K562 (cell line): ENCODE data around the gene CCDC27. TPM values are rescaled to one million over a fixed set of nuclear protein-coding genes. Genes with fewer than 3 reads are reported as not detected.
A peak's percentile ranks its signal among the peaks of the same experiment; 100 is the strongest.

Experiments used
- ATAC-seq: fragments of 200-7000 bp; cut with Tn5 transposase; 3 replicates; pipeline ENCODE4 v1.9.1; 2020; ENCODE audit warnings: moderate library complexity
- BruUV-seq: library from RNA; stranded (reverse); fragments of 400-500 nt; replicated peaks from 2 replicates; lab custom pipeline; 2021; lab: Mats Ljungman, UMichigan
- CTCF ChIA-PET: fragments of 300-600 bp; formaldehyde crosslinking; extraction: SDS; loops from one replicate; lab custom pipeline; 2021; ENCODE audit warnings: low intra/inter-chr PET ratio; lab: Yijun Ruan, JAX
- POLR2A ChIA-PET: fragments of 300-600, 350-650 bp; sonication (Branson Sonifier 250); formaldehyde crosslinking; extraction: SDS; loops from one replicate; lab custom pipeline; 2021; ENCODE audit warnings: antibody characterized with exemption, inconsistent platforms; lab: Yijun Ruan, JAX
- DNase-seq, 4 experiments: peaks; one replicate each; pipeline versions ENCODE4 v3.0.0 to v3.0.0-alpha.2; 2011 to 2018; ENCODE audit warnings: low spot score in 3 of 4, mixed read lengths in 3 of 4; ENCODE audit errors: extremely low read depth in 1 of 4
- FAIRE-seq: peaks from 2 replicates; lab custom pipeline; 2011; peaks lifted over from hg19 to GRCh38; lab: Jason Lieb, UNC
- H2AFZ ChIP-seq: 2 replicates; pipeline ENCODE4 v1.6.0; 2011; ENCODE audit warnings: low read depth, low read length, control low read depth, inconsistent platforms
- H3K27ac ChIP-seq: fragments of 200-600 bp; 3 replicates; pipeline ENCODE4 v1.8.0; 2011; ENCODE audit warnings: low read depth, mild to moderate bottlenecking, control low read depth, inconsistent platforms, low read length, moderate library complexity, mixed read lengths; ENCODE audit errors: extremely low read depth
- H3K27me3 ChIP-seq, 2 experiments: fragments of 300-600 bp in 1 of 2; 2 replicates in 1 of 2; 3 replicates in 1 of 2; pipeline versions ENCODE4 v1.6.0 to v1.8.0; 2011; ENCODE audit warnings: inconsistent platforms in 2 of 2, low read length in 2 of 2, mild to moderate bottlenecking in 1 of 2, mixed read lengths in 1 of 2, moderate library complexity in 1 of 2; ENCODE audit not compliant: control insufficient read depth in 2 of 2, insufficient read depth in 2 of 2
- H3K36me3 ChIP-seq: fragments of 300-600 bp; 3 replicates; pipeline ENCODE4 v1.8.0; 2011; ENCODE audit warnings: mild to moderate bottlenecking, low read length, inconsistent platforms; ENCODE audit not compliant: control insufficient read depth, insufficient read depth
- H3K4me1 ChIP-seq, 2 experiments: fragments of 200-600 bp in 1 of 2; replicated peaks in 1 of 2; 2 replicates in 1 of 2; 3 replicates in 1 of 2; pipeline versions ENCODE4 v1.5.1 to v1.8.0; 2011; ENCODE audit warnings: inconsistent platforms in 2 of 2, low read length in 2 of 2, mild to moderate bottlenecking in 1 of 2, mixed read lengths in 1 of 2, moderate library complexity in 1 of 2; ENCODE audit not compliant: control insufficient read depth in 2 of 2, insufficient read depth in 2 of 2
- H3K4me2 ChIP-seq: 2 replicates; pipeline ENCODE4 v1.6.1; 2011; ENCODE audit warnings: low read length, control low read depth, inconsistent platforms, mixed read lengths; ENCODE audit not compliant: insufficient read depth
- H3K4me3 ChIP-seq: fragments of 200-600 bp; sonication (generic), shearing (Covaris generic); 2 replicates; pipeline ENCODE4 v1.5.1; 2016; ENCODE audit warnings: control low read depth, inconsistent platforms
- H3K79me2 ChIP-seq: fragments of 200-600 bp; 3 replicates; pipeline ENCODE4 v1.8.0; 2011; ENCODE audit warnings: low read length, inconsistent platforms; ENCODE audit not compliant: control insufficient read depth, insufficient read depth
- H3K9ac ChIP-seq, 2 experiments: 2 replicates each; pipeline versions ENCODE4 v1.6.0 to v1.6.1; 2011; ENCODE audit warnings: low read depth in 2 of 2, low read length in 2 of 2, control low read depth in 1 of 2, inconsistent platforms in 1 of 2, mild to moderate bottlenecking in 1 of 2, mixed read lengths in 1 of 2; ENCODE audit not compliant: insufficient read depth in 1 of 2
- H3K9me1 ChIP-seq: one replicate; pipeline ENCODE4 v1.6.0; 2011; ENCODE audit warnings: inconsistent platforms, mild to moderate bottlenecking, low read length, moderate library complexity; ENCODE audit not compliant: control insufficient read depth, insufficient read depth
- H3K9me3 ChIP-seq: replicated peaks from 2 replicates; pipeline ENCODE4 v1.5.1; 2011; ENCODE audit warnings: low read depth, low read length, inconsistent platforms; ENCODE audit not compliant: control insufficient read depth, insufficient read depth
- H4K20me1 ChIP-seq: replicated peaks from 2 replicates; pipeline ENCODE4 v1.6.1; 2011; ENCODE audit warnings: low read length, inconsistent platforms, mixed read lengths; ENCODE audit not compliant: control insufficient read depth, insufficient read depth
- HDAC3 ChIP-seq: fragments of 450-650 bp; IDR thresholded peaks from 2 replicates; pipeline ENCODE4 v1.6.1; 2018; ENCODE audit warnings: borderline replicate concordance, mild to moderate bottlenecking, moderate library complexity; ENCODE audit not compliant: partially characterized antibody
- NFYB ChIP-seq: IDR thresholded peaks from 2 replicates; pipeline ENCODE4 v1.6.1; 2011; ENCODE audit warnings: mild to moderate bottlenecking, moderate library complexity; ENCODE audit not compliant: insufficient read length; ENCODE audit errors: extremely low read depth
- ZNF398 ChIP-seq: fragments of 250-450 bp; sonication (Bioruptor Pico); IDR thresholded peaks from 2 replicates; pipeline ENCODE4 v1.8.0; 2021; ENCODE audit warnings: moderate library complexity, mild to moderate bottlenecking, inconsistent platforms
- WGBS: fragments of 100-300 bp; shearing (Covaris generic); methylation state at CpG from one replicate; pipeline ENCODE4 v1.1.6; 2016; ENCODE audit warnings: low coverage, mixed read lengths; ENCODE audit not compliant: insufficient coverage; ENCODE audit errors: missing lambda C conversion rate; 5-methylcytosine and 5-hydroxymethylcytosine counted together
- in situ Hi-C: fragments of 300-500 bp; cut with MboI; formaldehyde crosslinking; loops from 4 replicates; pipeline ENCODE4 v1.15.0; 2018; ENCODE audit warnings: inconsistent platforms, mixed read lengths
- intact Hi-C: fragments of 100-400 bp; cut with micrococcal nuclease; formaldehyde crosslinking; loops from 2 replicates; pipeline ENCODE4 v1.14.2; 2022
- polyA plus RNA-seq, 8 experiments: library from polyadenylated mRNA; depleted of rRNA in 4 of 8; stranded (reverse) in 5 of 8; unstranded in 3 of 8; fragments of >200 nt; fragmentation: Nextera tagmentation in 2 of 8; fragmentation: Illumina TruSeq in 1 of 8; extraction: Ambion mirVana in 2 of 8; extraction: Trizol in 1 of 8; gene quantifications; 2 replicates each; pipeline versions ENCODE4 v1.2.1 to v1.2.3, GENCODE V29; 2011 to 2014; ENCODE audit warnings: inconsistent platforms in 1 of 8, missing spikeins in 1 of 8
- total RNA-seq, 7 experiments: library from RNA; depleted of rRNA in 6 of 7; stranded (reverse); fragments of >200 nt in 6 of 7; fragmentation: Illumina TruSeq in 2 of 7; extraction: Trizol in 2 of 7; gene quantifications; 2 replicates each; pipeline versions ENCODE4 v1.2.1 to v1.2.3, GENCODE V29; 2011 to 2021; ENCODE audit warnings: low replicate concordance in 1 of 7

The CCDC27 gene
- total and polyA plus RNA-seq, 9 of the 15 experiments (the other 6 are each of a cell fraction or from before 2014, with no cell fraction given) = 0.01 to 0.04 TPM; not detected in 7

GRCh38 chr1:3767328-3767925 lies 15.2 kb downstream of the CCDC27 start:
- peaks cover 19 to 60% of the 10 kb centered on the region in 2 experiments; a peak in 4 of 5 replicates for H3K4me1 ChIP-seq
- H3K9me1 ChIP-seq = no peaks in the 10 kb centered on the region
- H3K9me3 ChIP-seq = no peaks in the 10 kb centered on the region
- H4K20me1 ChIP-seq = no peaks in the 10 kb centered on the region
- no peak overlapping the region for H3K27ac ChIP-seq
- CTCF ChIA-PET = no interaction called here
- 64% methylated on average over 15 of the region's 17 CpGs for WGBS
- no TSS peak for BruUV-seq
- H2AFZ ChIP-seq = no peak overlapping the region
- H3K4me3 ChIP-seq = no peak overlapping the region
- DNase-seq (no peak), FAIRE-seq (no peak), ATAC-seq (no peak)
- peaks cover 0 to 15% of the 10 kb centered on the region in 2 experiments; a peak in 2 of 5 replicates for H3K27me3 ChIP-seq
- TF ChIP-seq HDAC3 = no peak
- no peak for TF ChIP-seq NFYB
- H3K9ac ChIP-seq = no peak overlapping the region
- no peak overlapping the region for H3K4me2 ChIP-seq
- intact Hi-C loops = no loop called here
- peaks cover 11% of the 10 kb centered on the region; the same call in 2 of the 3 replicates for H3K79me2 ChIP-seq
- H3K36me3 ChIP-seq = no peaks in the 10 kb centered on the region
- in situ Hi-C loops = no loop called here
- POLR2A ChIA-PET = interaction anchor here (0.6 to 2.7 kb wide), 8 partner anchors 10 to 635 kb away, joined by 3 to 9 read pairs (median 4); no protein-coding TSS in a partner anchor

- no peak for TF ChIP-seq ZNF398 (CRISPR knock-in tag)
- Histone ChIP-seq H2AFZ (no peak overlapping the region), H3K4me1 (peaks cover 19 to 59% of the 10 kb centered on the region in 2 experiments; a peak in 4 of 5 replicates), H3K79me2 (peaks cover 24% of the 10 kb centered on the region), H3K4me2 (no peak overlapping the region), H3K9me3 (no peaks in the 10 kb centered on the region), H3K9ac (0 out of 4 replicates have a peak overlapping the region, but pooled peaks of 1 of the 2 experiments have one; percentile 6), H3K36me3 (no peaks in the 10 kb centered on the region), H3K4me3 (no peak overlapping the region), H3K27ac (no peak overlapping the region), H3K9me1 (no peaks in the 10 kb centered on the region), H3K27me3 (peaks cover 0 to under 1% of the 10 kb centered on the region in 2 experiments; a peak in 1 of 5 replicates), H4K20me1 (no peaks in the 10 kb centered on the region)
- ChIA-PET CTCF (no interaction called here), POLR2A (interaction anchor here (0.7 to 2.7 kb wide), 3 partner anchors 9 to 64 kb away, joined by 3 to 14 read pairs (median 9); no protein-coding TSS in a partner anchor)
- in situ Hi-C loops = no loop called here
- intact Hi-C loops = no loop called here
- FAIRE-seq = no peak
- no peak for ATAC-seq
- no peak for DNase-seq
- no TSS peak for BruUV-seq
- whole genome bisulfite sequencing = 90% methylated on average over 18 of the region's 22 CpGs
Measured at GRCh38 chr1:3768811-3769390, 16.7 kb downstream of the CCDC27 start.
